Occipital lobe (tissue), 2 donors: ENCODE results near the gene SEC24A. TPM values are rescaled to one million over a fixed set of nuclear protein-coding genes. Genes with fewer than 3 reads are reported as not detected.
A peak's percentile ranks its signal among the peaks of the same experiment; 100 is the strongest.
"Not testable (repeated sequence)": the region's sequence is repeated elsewhere in the genome, so short reads cannot be mapped to it uniquely, and the experiment has no call there.

Experiments used
- DNase-seq: peaks from one replicate; lab custom pipeline; 2025; lab: John Stamatoyannopoulos, UW
- total RNA-seq: library from RNA; depleted of rRNA; stranded (reverse); fragments of >200 nt; gene quantifications from one replicate; pipeline ENCODE4 v1.2.3, GENCODE V29; 2014

SEC24A gene
- total RNA-seq, result 22.9 TPM

- peak; percentile 73 for DNase-seq
These were observed at the start of gene SEC24A for GRCh38 chr5:134648425-134649162. Gene SEC24A, plus strand, starts transcription at chr5:134648785. Its CDS starts 292 bp downstream, at chr5:134649077.

- DNase-seq, result not testable (repeated sequence)
These were observed 48.8 kb upstream of the SEC24A start for GRCh38 chr5:134599820-134600219.

DNA sequence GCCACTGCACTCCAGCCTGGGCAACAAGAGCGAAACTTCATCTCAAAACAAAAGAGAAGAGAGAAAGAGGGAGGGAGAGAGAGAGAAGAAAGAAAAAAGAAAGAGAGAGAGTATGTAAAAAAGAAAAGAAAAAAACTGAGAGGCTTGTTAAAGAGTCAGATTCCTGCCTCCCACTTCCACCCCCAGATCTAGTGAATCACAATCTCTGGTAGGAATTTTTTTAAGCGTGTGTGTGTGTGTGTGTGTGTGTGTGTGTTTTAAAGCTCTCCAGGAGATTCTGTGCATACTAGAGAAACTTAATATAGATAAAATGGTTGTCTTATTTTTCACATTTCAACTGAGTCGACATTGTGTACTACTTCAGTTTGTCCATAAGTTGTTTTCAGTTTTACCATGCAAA lies 48.0 kb upstream of the SEC24A start:
- DNase-seq, result no peak

DNA sequence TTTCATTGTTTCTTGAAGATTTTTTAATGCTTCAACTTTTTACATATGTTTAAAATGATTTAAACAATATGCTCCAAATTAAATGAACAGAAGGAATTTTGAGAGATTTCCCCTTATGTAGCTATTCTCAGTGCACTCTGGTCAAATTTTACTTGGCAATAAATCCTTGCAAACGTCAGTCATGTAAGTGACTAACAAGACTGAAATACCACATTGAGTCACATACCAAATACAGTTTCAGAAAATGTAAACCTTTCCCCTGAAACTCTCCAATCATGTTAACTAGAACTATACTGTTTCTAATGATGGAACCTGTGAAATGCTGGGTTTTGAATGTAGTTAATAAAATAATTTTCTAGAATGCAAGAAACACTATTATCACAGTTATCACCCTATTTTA lies 45.5 kb upstream of the SEC24A start:
- no peak for DNase-seq

GRCh38 chr5:134604908-134605307 lies 43.7 kb upstream of the SEC24A start:
- DNase-seq, result no peak

GRCh38 chr5:134606726-134607125 lies 41.9 kb upstream of the SEC24A start:
- no peak for DNase-seq

DNA sequence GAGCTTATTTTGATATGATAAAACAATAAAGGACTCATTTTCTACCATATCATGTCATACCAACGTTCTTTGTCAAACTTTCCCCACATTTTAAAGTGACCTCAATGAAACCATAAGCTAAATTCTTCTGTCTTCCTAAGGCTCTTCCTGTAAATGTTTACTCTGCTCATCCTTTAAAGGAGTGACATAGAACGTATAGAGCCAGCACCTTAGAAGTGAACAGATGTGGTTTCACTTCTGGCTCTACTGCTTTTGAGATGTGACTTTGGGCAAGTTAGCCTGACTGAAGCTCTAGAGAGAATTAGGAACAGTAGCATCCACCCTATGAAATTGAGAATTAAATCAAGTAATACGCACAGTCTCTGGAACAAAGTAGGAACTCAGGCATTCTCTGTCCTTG lies 40.0 kb upstream of the SEC24A start:
- DNase-seq, result no peak

DNA sequence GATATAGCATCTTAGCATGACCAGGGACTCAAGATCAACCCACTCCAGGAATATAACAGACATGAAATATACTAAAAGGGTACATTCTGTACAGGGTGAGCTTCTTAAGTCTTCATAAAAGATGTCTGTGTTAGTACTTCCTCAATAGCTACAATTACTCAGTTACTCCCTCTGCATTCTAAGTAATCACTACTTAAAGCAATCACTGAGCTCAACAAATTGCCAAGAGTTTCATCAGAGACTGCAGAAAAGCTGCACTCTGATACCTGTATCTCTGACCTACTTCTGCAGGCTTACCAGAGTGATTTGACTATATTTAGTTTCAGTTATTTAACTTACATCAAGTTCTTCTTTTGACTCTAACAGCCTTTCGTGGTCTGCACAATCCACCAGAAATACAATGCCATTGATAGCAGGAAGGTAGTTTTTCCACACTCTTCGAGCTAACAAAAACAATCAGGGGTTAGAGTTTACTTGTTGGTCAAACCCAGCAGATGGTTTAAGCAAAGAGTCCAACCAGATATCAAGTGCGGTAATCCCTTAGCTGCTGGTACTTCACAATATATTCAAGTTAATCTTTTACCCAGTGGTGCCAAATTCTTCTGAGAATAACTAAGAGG lies 39.2 kb upstream of the SEC24A start:
- no peak for DNase-seq

GRCh38 chr5:134610725-134611124 lies 37.9 kb upstream of the SEC24A start:
- no peak for DNase-seq

- no peak for DNase-seq
These were observed 37.1 kb upstream of the SEC24A start for GRCh38 chr5:134611515-134611914.

- DNase-seq, result no peak
These were observed 34.0 kb upstream of the SEC24A start for GRCh38 chr5:134614450-134615085.

GRCh38 chr5:134620634-134621033 lies 28.0 kb upstream of the SEC24A start:
- DNase-seq, result no peak

- DNase-seq, result no peak
These were observed 23.0 kb upstream of the SEC24A start for GRCh38 chr5:134625559-134625958.

- DNase-seq, result no peak
These were observed 22.1 kb upstream of the SEC24A start for GRCh38 chr5:134626369-134627014.

- no peak for DNase-seq
These were observed 14.4 kb upstream of the SEC24A start for GRCh38 chr5:134634227-134634626.

- not testable (repeated sequence) for DNase-seq
These were observed 13.2 kb upstream of the SEC24A start for GRCh38 chr5:134635366-134635765.

GRCh38 chr5:134637116-134637721 lies 11.4 kb upstream of the SEC24A start:
- no peak for DNase-seq

DNA sequence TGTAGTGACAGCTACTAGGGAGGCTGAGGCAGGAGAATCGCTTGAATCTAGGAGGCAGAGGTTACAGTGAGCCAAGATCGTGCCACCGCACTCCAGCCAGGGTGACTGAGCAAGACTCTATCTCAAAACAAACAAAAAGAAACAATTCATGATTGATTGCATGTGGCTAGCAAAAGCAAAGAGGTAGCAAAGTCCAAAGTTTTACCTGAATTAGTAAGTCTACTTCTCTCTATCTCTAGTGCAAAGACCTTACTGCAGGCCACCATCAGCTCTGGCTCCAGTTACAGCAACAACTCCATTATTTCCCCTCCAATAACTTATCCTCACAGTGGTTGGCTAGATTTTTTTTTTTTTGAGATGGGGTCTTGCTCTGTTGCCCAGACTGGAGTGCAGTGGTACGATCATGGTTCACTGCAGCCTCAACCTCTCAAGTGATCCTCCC lies 9.8 kb upstream of the SEC24A start:
- no peak for DNase-seq

DNA sequence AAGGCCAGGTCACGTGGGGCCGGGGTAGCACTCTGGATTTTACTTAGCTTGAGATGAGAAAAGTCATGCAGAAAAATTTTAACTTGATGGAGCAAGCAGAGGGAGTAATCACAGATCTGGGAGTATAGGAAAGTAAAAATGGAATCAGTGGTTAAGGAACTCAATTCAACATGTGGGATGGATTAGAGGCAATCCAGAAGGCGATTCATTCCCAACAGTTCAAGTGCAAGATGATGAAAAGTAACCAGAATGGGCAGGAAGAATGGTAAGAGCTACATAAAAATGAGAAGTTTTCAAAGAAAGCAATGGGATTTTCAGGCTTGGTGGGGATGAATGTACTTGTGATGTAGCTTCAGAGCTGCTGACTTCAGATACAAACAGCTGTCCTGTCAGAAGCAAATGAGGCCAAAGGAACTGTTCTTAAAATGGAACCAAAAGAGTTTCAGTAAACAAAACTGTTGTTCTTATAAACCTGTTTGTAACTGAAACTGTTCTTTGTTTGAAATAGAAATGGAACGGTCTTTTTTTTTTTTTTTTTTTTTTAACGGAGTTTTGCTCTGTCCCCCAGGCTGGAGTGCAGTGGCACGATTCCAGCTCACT lies 5.6 kb upstream of the SEC24A start:
- no peak for DNase-seq

DNA sequence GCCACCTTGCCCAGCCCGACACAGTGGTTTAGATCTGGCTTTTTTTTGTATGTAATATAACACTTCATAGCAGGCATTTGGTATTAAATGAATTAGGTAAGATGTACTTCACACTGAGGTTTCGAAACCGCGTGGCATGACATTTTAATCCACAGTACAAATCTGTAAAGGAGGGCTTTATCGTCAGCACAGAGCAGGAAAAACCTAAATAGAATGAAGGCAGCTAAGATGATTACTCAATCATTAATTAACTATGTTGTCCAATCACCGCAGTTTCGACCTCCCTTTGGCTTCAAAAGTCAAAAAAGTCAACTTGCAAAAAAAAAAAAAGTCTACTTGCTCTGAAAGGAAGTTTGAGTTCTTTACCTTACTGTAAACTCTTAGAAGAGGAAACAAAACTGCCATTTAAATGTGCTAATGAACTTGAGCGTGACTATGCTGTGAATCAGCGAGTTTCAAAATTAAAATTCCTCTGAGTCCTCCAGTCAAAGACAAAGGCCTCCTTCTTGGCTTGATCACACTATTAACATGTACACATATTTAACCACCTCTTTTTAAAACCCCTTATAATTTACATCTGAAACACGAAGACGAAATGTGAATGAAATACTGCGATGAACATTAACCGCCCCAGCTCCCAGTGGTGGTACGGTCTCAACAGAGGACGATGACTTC lies 698 bp upstream of the SEC24A start:
- DNase-seq, result no peak
